ENCODE measurements around the gene MGAM2. TPM values are rescaled to one million over a fixed set of nuclear protein-coding genes. Genes with fewer than 3 reads are reported as not detected.
A peak's percentile ranks its signal among the peaks of the same experiment; 100 is the strongest.

Gene MGAM2
- total and polyA plus RNA-seq, 2 of the 8 experiments (the other 6 are each of a cell fraction or from before 2014, with no cell fraction given), result 0.02 TPM; not detected in 1

DNA sequence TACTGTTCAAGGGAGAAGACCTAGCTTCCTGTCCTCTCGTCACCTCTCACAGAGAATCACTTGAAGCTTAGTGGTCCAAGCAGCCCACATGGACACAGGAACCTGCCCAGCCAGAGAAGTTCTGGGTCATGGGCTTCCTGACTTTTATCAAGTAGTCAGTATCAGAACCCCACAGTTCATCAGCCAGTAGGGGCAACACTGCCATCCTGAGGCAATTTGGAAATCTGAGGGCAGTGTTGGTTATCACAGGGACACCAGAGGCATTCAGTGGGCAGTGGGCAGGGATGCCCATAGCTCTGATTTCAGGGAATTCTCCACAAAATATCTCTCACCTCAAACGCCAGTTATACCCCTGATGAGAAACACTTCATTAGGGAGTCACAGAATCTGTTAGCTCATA, 22.5 kb upstream of the MGAM2 start:
- FAIRE-seq, result no peak
- no peaks in the 10 kb centered on the region for H3K27me3 ChIP-seq (replicated peaks in 1 of 4; ENCODE audit: control insufficient read depth in 3 of 4, extremely low read depth in 1 of 4, insufficient read depth in 3 of 4, low read length in 3 of 4)
- no peaks in the 10 kb centered on the region for H3K36me3 ChIP-seq (ENCODE audit: control insufficient read depth in 2 of 4, insufficient read depth in 4 of 4, low read length in 3 of 4)
- no peak overlapping the region for H3K14ac ChIP-seq (ENCODE audit: insufficient read length)
- H2BK120ac ChIP-seq (replicated peaks; ENCODE audit: low read depth, low read length), result no peak overlapping the region
- TF ChIP-seq CEBPB (IDR thresholded peaks at IDR 0.05; ENCODE audit: low read depth, low read length) (no peak), CTCF (IDR thresholded peaks at IDR 0.05; ENCODE audit: control extremely low read depth in 1 of 3, insufficient read depth in 1 of 3, low read depth in 1 of 3, low read length in 3 of 3) (peak; percentile 33 to 51 (median 37)), RAD21 (IDR thresholded peaks at IDR 0.05 in 1 of 2, conservative IDR thresholded peaks at IDR 0.05 in 1 of 2; ENCODE audit: low read depth in 2 of 2, low read length in 2 of 2) (peak; percentile 59 to 75)
- H3K79me1 ChIP-seq (ENCODE audit: low read depth, low read length), result no peaks in the 10 kb centered on the region
- H2BK12ac ChIP-seq (ENCODE audit: low read depth, low read length), result no peak overlapping the region
- no peaks in the 10 kb centered on the region; the same call in 1 of the 2 replicates for H3K23me2 ChIP-seq (ENCODE audit: low read depth, low read length)
- WGBS, 2 experiments (ENCODE audit: extremely low coverage in 1 of 2, insufficient coverage in 1 of 2, insufficient read length in 1 of 2, insufficient replicate concordance in 2 of 2, low coverage in 1 of 2, low lambda C conversion rate in 2 of 2, missing lambda C conversion rate in 1 of 2), result 77% methylated on average over 2 of the region's 2 CpGs; no CpG with 5 or more reads in 1 of the 2 experiments
- no peak overlapping the region for H2AK5ac ChIP-seq (ENCODE audit: low read depth, low read length)
- no peak overlapping the region for H3K4me3 ChIP-seq (ENCODE audit: extremely low read depth in 1 of 4, insufficient read depth in 2 of 4, low read depth in 3 of 4, low read length in 4 of 4)
- H3K4me2 ChIP-seq (ENCODE audit: insufficient read depth in 1 of 2, low read depth in 2 of 2, low read length in 2 of 2), result no peak overlapping the region
- no peak overlapping the region for H3K27ac ChIP-seq (ENCODE audit: low read depth, low read length)
- no peak overlapping the region for H3K4ac ChIP-seq (replicated peaks; ENCODE audit: insufficient read length, low read depth, low read length)
- no peak overlapping the region for H2BK5ac ChIP-seq (ENCODE audit: low read depth, low read length)
- H2AFZ ChIP-seq (ENCODE audit: low read length), result no peak overlapping the region
- H3K9ac ChIP-seq (replicated peaks in 1 of 4; ENCODE audit: extremely low read depth in 1 of 4, low read depth in 3 of 4, low read length in 3 of 4), result no peak overlapping the region
- no peaks in the 10 kb centered on the region for H3K9me3 ChIP-seq (ENCODE audit: insufficient read depth in 2 of 2, low read depth in 1 of 2, low read length in 1 of 2)
- ChIA-PET CTCF (ENCODE audit: partially characterized antibody) (interaction anchor here (0.6 to 10.4 kb wide), 6 partner anchors 56 to 891 kb away, joined by 3 to 82 read pairs (median 3); partner anchors contain the start of gene TAS2R38), POLR2A (ENCODE audit: partially characterized antibody) (no interaction called here)
- H4K20me1 ChIP-seq (replicated peaks in 1 of 2; ENCODE audit: control insufficient read depth in 1 of 2, insufficient read depth in 2 of 2, low read length in 2 of 2), result no peaks in the 10 kb centered on the region
- DNase-seq (ENCODE audit: low read depth in 1 of 2, low spot score in 2 of 2), result no peak
- H2BK20ac ChIP-seq (ENCODE audit: low read length), result no peak overlapping the region
- H4K8ac ChIP-seq (ENCODE audit: extremely low read depth, insufficient read depth, low read length), result no peak overlapping the region
- H3K56ac ChIP-seq (replicated peaks; ENCODE audit: insufficient read length, low read depth, low read length), result no peak overlapping the region
- no peak overlapping the region for H3K23ac ChIP-seq (ENCODE audit: insufficient read length)
- no peak overlapping the region for H3K18ac ChIP-seq (ENCODE audit: extremely low read depth, low read length)
- no peaks in the 10 kb centered on the region for H3K79me2 ChIP-seq (ENCODE audit: control insufficient read depth in 1 of 2, insufficient read depth in 2 of 2, low read length in 2 of 2)
- H4K5ac ChIP-seq (ENCODE audit: insufficient read length, low read depth, low read length), result no peak overlapping the region
- H2BK15ac ChIP-seq (ENCODE audit: low read length), result no peak overlapping the region
- no peak overlapping the region for H4K91ac ChIP-seq (replicated peaks; ENCODE audit: insufficient read length, low read length)
- H3K4me1 ChIP-seq (replicated peaks in 1 of 4; ENCODE audit: control insufficient read depth in 3 of 4, insufficient read depth in 4 of 4, low read length in 3 of 4), result no peaks in the 10 kb centered on the region

Measured in H1 (cell line).